ENCODE data around the gene KRTAP10-3. TPM values are rescaled to one million over a fixed set of nuclear protein-coding genes. Genes with fewer than 3 reads are reported as not detected.

The KRTAP10-3 gene
- total RNA-seq, 1 donor from 2014 or later: not detected

- peak; percentile 7 for DNase-seq
Observed at GRCh38 chr21:44520326-44521300, 38.0 kb downstream of the KRTAP10-3 start.

DNA sequence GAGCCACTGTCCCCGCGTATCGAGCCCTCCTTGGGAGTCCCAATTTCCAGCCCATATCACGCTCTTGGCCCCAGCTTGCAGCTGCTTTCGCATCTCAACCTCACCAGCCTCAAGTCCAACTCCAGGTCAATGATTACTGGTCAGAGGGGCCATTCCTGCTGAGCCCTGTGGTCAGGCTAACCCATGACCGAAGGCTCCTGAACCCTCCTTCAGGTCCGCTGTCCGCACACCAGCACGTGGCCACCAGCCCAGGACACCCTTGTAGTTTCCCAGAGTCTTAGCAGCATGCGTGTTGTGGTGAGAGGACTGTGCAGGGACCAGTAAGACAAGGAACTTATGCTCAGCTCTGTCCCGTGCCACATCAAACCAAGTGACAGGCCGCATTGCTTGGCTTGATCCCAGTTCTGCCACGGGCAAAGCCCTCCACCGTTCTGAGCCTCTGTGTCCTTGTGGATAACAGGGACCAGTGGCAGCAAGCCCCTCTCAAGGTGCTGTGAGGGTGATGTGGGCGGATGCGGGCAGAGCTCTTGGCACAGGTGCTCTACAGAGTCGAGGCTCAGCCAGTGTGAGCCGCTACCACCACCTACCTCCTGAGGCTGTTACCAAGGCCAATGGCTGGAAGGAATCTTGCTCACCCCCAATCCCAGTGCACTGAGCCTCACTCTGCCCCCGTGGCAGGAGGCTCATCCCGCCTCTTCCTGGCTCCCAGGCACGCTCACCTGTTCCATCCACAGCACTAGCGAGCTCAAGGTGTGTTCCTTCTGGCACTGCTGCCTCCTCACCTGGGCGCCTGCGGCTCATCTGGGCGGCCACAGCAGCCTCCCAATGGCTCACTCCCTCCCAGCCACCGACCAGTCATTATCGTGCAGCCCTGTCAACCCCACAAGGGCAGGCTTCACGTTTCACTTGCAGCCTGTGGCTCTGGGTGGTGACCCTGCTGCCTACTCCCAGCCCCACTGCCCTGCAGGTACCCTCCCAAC, 39.0 kb downstream of the KRTAP10-3 start:
- Histone ChIP-seq H3K4me3 (no peak overlapping the region), H3K36me3 (no peaks in the 10 kb centered on the region), H3K27me3 (ENCODE audit: low read depth) (peaks cover 36% of the 10 kb centered on the region), H3K4me1 (no peaks in the 10 kb centered on the region), H3K9me3 (replicated peaks) (no peaks in the 10 kb centered on the region), H3K27ac (replicated peaks) (no peak overlapping the region)
- intact Hi-C loops (cut with micrococcal nuclease): no loop called here
- TF ChIP-seq, protein P1, sequence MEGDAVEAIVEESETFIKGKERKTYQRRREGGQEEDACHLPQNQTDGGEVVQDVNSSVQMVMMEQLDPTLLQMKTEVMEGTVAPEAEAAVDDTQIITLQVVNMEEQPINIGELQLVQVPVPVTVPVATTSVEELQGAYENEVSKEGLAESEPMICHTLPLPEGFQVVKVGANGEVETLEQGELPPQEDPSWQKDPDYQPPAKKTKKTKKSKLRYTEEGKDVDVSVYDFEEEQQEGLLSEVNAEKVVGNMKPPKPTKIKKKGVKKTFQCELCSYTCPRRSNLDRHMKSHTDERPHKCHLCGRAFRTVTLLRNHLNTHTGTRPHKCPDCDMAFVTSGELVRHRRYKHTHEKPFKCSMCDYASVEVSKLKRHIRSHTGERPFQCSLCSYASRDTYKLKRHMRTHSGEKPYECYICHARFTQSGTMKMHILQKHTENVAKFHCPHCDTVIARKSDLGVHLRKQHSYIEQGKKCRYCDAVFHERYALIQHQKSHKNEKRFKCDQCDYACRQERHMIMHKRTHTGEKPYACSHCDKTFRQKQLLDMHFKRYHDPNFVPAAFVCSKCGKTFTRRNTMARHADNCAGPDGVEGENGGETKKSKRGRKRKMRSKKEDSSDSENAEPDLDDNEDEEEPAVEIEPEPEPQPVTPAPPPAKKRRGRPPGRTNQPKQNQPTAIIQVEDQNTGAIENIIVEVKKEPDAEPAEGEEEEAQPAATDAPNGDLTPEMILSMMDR (IDR thresholded peaks at IDR 0.05; ENCODE audit: borderline replicate concordance): no peak
- peak; percentile 7 for DNase-seq

More at GRCh38 chr21:44520326-44521300, 38.0 kb downstream of the KRTAP10-3 start:
- intact Hi-C loops (cut with micrococcal nuclease): no loop called here
- H3K4me1 ChIP-seq: no peaks in the 10 kb centered on the region
- H3K27ac ChIP-seq (replicated peaks): no peak overlapping the region
- no peak overlapping the region for H3K4me3 ChIP-seq
- peaks cover 36% of the 10 kb centered on the region for H3K27me3 ChIP-seq (ENCODE audit: low read depth)
- no peaks in the 10 kb centered on the region for H3K9me3 ChIP-seq (replicated peaks)
- TF ChIP-seq, protein P1 (IDR thresholded peaks at IDR 0.05; ENCODE audit: borderline replicate concordance): no peak
- no peaks in the 10 kb centered on the region for H3K36me3 ChIP-seq

- no peaks in the 10 kb centered on the region for H3K4me1 ChIP-seq
- H3K4me3 ChIP-seq: no peak overlapping the region
- no peak for DNase-seq
- H3K27ac ChIP-seq (replicated peaks): no peak overlapping the region
- H3K27me3 ChIP-seq (ENCODE audit: low read depth): peaks cover 36% of the 10 kb centered on the region
- intact Hi-C loops (cut with micrococcal nuclease): no loop called here
- TF ChIP-seq, protein P1 (IDR thresholded peaks at IDR 0.05; ENCODE audit: borderline replicate concordance): no peak
- no peaks in the 10 kb centered on the region for H3K36me3 ChIP-seq
- no peaks in the 10 kb centered on the region for H3K9me3 ChIP-seq (replicated peaks)
Observed at GRCh38 chr21:44518686-44519085, 39.9 kb downstream of the KRTAP10-3 start.

DNA sequence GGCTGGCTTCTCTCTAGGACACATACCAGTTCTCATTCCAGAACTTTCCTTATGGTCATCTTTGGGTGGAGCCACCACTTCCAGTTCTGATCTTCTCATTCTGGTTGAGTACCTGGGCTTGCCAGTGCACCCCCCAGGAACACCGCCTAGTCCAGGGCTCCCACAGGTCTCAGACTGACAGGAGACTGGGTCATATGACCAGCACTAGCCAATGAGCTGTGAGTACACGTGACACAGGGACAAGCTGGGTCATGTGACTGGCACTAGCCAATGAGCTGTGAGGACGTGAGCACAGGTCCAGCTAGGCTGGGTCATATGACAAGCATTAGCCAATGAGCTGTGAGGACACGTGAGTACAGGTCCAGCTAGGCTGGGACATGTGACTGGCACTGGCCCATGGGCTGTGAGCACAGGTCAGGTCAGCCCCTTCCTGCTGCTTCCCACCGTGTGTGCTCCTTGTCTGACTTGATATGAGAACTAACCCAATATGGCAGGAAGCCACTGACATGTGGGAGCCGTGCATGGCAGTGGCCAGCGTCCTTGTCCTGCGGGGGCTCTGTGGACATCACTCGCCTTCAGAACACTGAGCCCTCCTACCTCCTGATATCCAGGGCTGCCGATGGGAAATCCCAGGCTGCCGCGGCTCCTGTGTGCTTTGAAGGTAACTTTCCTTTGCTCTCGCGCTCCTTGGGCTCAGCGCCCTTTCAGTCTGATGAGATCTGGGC, 41.3 kb downstream of the KRTAP10-3 start:
- DNase-seq: no peak
- intact Hi-C loops (cut with micrococcal nuclease): no loop called here

More for the DNA sequence above, 41.3 kb downstream of the KRTAP10-3 start:
- no peaks in the 10 kb centered on the region for H3K9me3 ChIP-seq (replicated peaks)
- H3K4me3 ChIP-seq: no peak overlapping the region
- H3K27me3 ChIP-seq (ENCODE audit: low read depth): peaks cover 33% of the 10 kb centered on the region
- no peak overlapping the region for H3K27ac ChIP-seq (replicated peaks)
- TF ChIP-seq, protein P1 (IDR thresholded peaks at IDR 0.05; ENCODE audit: borderline replicate concordance): no peak
- H3K4me1 ChIP-seq: no peaks in the 10 kb centered on the region
- no peaks in the 10 kb centered on the region for H3K36me3 ChIP-seq

Data from left ventricle myocardium inferior (tissue), 1 donor.